ENCODE measurements around the gene PIGQ. TPM values are rescaled to one million over a fixed set of nuclear protein-coding genes. Genes with fewer than 3 reads are reported as not detected.

PIGQ gene
- total RNA-seq, 2 experiments from 2014 or later, result 46.3 to 54.3 TPM

GRCh38 chr16:616733-617586 is 47.2 kb downstream of the PIGQ start:
- Mint-ChIP-seq H3K27me3 (no peaks in the 10 kb centered on the region), H3K27ac (no peak overlapping the region), H3K4me3 (no peak overlapping the region), H3K4me1 (no peaks in the 10 kb centered on the region), H3K36me3 (peaks cover 3% of the 10 kb centered on the region), H3K9me3 (peaks cover 2% of the 10 kb centered on the region)
- DNase-seq (no peak), ATAC-seq (ENCODE audit: low read depth) (no peak)
- POLR2A ChIA-PET, result no interaction called here

GRCh38 chr16:617855-618254 is 48.1 kb downstream of the PIGQ start:
- H3K27ac Mint-ChIP-seq, result no peak overlapping the region
- H3K36me3 Mint-ChIP-seq, result peaks cover 3% of the 10 kb centered on the region
- no peak for DNase-seq
- no peaks in the 10 kb centered on the region for H3K4me1 Mint-ChIP-seq
- ATAC-seq (ENCODE audit: low read depth), result no peak
- H3K4me3 Mint-ChIP-seq, result no peak overlapping the region
- peaks cover 2% of the 10 kb centered on the region for H3K9me3 Mint-ChIP-seq
- no peaks in the 10 kb centered on the region for H3K27me3 Mint-ChIP-seq
- POLR2A ChIA-PET, result no interaction called here

- no peaks in the 10 kb centered on the region for H3K27me3 Mint-ChIP-seq
- no peaks in the 10 kb centered on the region for H3K4me1 Mint-ChIP-seq
- H3K27ac Mint-ChIP-seq, result no peak overlapping the region
- ATAC-seq (ENCODE audit: low read depth) (no peak), DNase-seq (no peak)
- POLR2A ChIA-PET, result no interaction called here
- no peaks in the 10 kb centered on the region for H3K9me3 Mint-ChIP-seq
- H3K36me3 Mint-ChIP-seq, result peaks cover 1% of the 10 kb centered on the region
- H3K4me3 Mint-ChIP-seq, result no peak overlapping the region
Observed at GRCh38 chr16:619476-620100, 49.8 kb downstream of the PIGQ start.

- ATAC-seq (ENCODE audit: low read depth), result no peak
- Mint-ChIP-seq H3K9me3 (no peaks in the 10 kb centered on the region), H3K36me3 (no peaks in the 10 kb centered on the region), H3K27ac (no peak overlapping the region), H3K4me1 (no peaks in the 10 kb centered on the region), H3K27me3 (no peaks in the 10 kb centered on the region), H3K4me3 (no peak overlapping the region)
- POLR2A ChIA-PET, result no interaction called here
- DNase-seq, result no peak
Observed at GRCh38 chr16:620700-621525, 51.1 kb downstream of the PIGQ start.

- Mint-ChIP-seq H3K36me3 (no peaks in the 10 kb centered on the region), H3K4me1 (no peaks in the 10 kb centered on the region), H3K9me3 (no peaks in the 10 kb centered on the region), H3K27me3 (no peaks in the 10 kb centered on the region), H3K27ac (no peak overlapping the region), H3K4me3 (no peak overlapping the region)
- no peak for ATAC-seq (ENCODE audit: low read depth)
- DNase-seq, result no peak
- POLR2A ChIA-PET, result no interaction called here
Observed at GRCh38 chr16:621526-622105, 51.8 kb downstream of the PIGQ start.

DNA sequence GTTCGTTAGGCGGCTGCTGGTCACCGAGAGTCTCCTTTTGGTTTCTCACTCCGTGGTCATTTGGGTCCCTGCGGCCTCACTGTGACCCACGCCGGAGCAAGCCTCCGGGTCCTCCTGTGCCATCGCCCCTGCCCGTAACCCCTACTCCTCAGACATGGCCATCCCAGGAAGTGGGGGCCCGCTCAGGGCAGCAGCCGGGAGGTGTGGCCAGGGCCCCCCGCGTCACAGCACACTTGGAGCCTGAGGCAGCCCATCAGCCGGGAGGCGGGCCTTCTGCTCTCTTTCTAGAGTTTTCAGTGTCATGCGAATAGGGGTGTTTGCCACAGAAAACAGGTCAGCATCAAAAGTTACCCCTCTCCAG is 53.1 kb downstream of the PIGQ start:
- Mint-ChIP-seq H3K36me3 (no peaks in the 10 kb centered on the region), H3K4me1 (no peaks in the 10 kb centered on the region), H3K9me3 (no peaks in the 10 kb centered on the region), H3K4me3 (no peak overlapping the region), H3K27me3 (no peaks in the 10 kb centered on the region), H3K27ac (no peak overlapping the region)
- no peak for DNase-seq
- ATAC-seq (ENCODE audit: low read depth), result no peak
- POLR2A ChIA-PET, result interaction anchor here (0.7 kb wide), 1 partner anchor 384 kb away, joined by 3 read pairs; no protein-coding TSS in a partner anchor

GRCh38 chr16:624526-625070 is 54.8 kb downstream of the PIGQ start:
- ATAC-seq (ENCODE audit: low read depth) (no peak), DNase-seq (no peak)
- Mint-ChIP-seq H3K27me3 (no peaks in the 10 kb centered on the region), H3K36me3 (no peaks in the 10 kb centered on the region), H3K4me3 (no peak overlapping the region), H3K27ac (no peak overlapping the region), H3K9me3 (no peaks in the 10 kb centered on the region), H3K4me1 (no peaks in the 10 kb centered on the region)
- POLR2A ChIA-PET, result no interaction called here

DNA sequence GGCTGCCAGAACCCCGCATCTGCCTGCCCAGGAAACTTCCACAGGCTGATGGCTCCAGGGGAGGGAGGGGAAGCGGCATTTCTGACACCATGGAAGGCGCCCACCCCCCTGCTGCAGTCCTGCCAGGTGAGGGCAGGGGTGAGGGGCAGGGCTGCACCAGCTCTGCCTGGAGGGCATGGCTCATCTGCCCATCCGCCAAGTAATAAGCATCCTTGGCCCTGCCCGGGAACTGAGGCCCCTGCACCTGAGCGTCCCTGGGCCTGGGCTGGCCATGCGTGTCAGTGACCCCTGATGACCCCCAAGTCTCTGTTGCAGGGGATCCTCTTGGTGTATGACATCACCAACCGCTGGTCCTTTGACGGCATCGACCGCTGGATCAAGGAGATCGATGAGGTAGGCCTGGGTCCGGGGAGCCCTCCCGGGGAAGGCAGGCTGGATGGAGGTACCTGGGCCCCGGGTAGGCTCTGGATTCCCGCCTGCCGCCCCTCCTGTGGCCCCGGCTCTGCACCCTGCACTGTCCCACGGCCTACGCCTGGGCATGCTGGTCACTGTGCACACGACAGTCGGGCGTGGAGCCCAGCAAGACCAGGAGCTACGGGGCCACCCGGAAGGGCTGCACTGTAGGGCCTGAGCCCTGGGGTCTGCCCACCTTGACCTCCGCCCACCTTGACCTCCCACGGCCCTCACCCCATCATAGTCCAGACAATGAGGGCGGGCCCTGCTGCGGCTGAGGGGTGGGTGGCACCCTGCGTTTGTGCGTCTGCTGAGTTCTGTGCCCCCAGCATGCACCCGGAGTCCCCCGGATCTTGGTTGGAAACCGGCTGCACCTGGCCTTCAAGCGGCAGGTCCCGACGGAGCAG is 55.6 kb downstream of the PIGQ start:
- no peaks in the 10 kb centered on the region for H3K4me1 Mint-ChIP-seq
- no peaks in the 10 kb centered on the region for H3K9me3 Mint-ChIP-seq
- no peak for ATAC-seq (ENCODE audit: low read depth)
- no peaks in the 10 kb centered on the region for H3K36me3 Mint-ChIP-seq
- H3K4me3 Mint-ChIP-seq, result no peak overlapping the region
- DNase-seq, result no peak
- H3K27me3 Mint-ChIP-seq, result no peaks in the 10 kb centered on the region
- H3K27ac Mint-ChIP-seq, result no peak overlapping the region
- POLR2A ChIA-PET, result no interaction called here

GRCh38 chr16:625977-626765 is 56.4 kb downstream of the PIGQ start:
- POLR2A ChIA-PET, result no interaction called here
- Mint-ChIP-seq H3K27me3 (no peaks in the 10 kb centered on the region), H3K36me3 (no peaks in the 10 kb centered on the region), H3K27ac (no peak overlapping the region), H3K4me3 (no peak overlapping the region), H3K9me3 (no peaks in the 10 kb centered on the region), H3K4me1 (no peaks in the 10 kb centered on the region)
- no peak for DNase-seq
- no peak for ATAC-seq (ENCODE audit: low read depth)

DNA sequence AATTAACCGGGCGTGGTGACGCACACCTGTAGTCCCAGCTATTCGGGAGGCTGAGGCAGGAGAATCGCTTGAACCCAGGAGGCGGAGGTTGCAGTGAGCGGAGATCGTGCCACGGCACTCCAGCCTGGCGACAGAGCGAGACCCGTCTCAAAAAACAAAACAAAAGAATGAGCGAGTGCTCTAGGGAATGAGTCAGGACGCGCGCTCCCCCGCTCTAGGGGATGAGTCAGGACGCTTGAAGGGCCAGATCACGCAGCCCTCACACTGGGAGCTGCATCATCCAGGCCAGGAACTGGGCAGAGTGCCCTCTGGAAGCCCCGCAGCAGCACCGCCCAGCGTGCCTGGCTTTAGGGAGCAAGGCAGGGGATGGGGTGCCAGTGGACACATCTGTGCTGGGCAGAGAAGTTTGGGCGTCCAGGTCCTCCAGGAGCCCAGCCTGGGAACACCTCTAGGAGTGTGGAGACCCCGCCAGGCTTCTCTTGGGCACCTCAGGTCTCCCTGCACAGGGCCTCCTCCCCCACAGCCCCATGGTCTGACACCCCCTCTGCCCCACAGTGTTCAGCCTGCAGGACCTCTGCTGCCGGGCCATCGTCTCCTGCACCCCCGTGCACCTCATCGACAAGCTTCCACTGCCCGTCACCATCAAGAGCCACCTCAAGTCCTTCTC is 57.2 kb downstream of the PIGQ start:
- no peaks in the 10 kb centered on the region for H3K9me3 Mint-ChIP-seq
- DNase-seq (no peak), ATAC-seq (ENCODE audit: low read depth) (no peak)
- no peak overlapping the region for H3K4me3 Mint-ChIP-seq
- no peaks in the 10 kb centered on the region for H3K4me1 Mint-ChIP-seq
- no peaks in the 10 kb centered on the region for H3K27me3 Mint-ChIP-seq
- no peak overlapping the region for H3K27ac Mint-ChIP-seq
- POLR2A ChIA-PET, result no interaction called here
- no peaks in the 10 kb centered on the region for H3K36me3 Mint-ChIP-seq

GRCh38 chr16:627454-628239 is 57.9 kb downstream of the PIGQ start:
- ATAC-seq (ENCODE audit: low read depth) (no peak), DNase-seq (no peak)
- Mint-ChIP-seq H3K4me3 (no peak overlapping the region), H3K36me3 (no peaks in the 10 kb centered on the region), H3K9me3 (no peaks in the 10 kb centered on the region), H3K27ac (no peak overlapping the region), H3K27me3 (no peaks in the 10 kb centered on the region), H3K4me1 (no peaks in the 10 kb centered on the region)
- POLR2A ChIA-PET, result no interaction called here
